Activated CD4-positive, CD25-positive, alpha-beta regulatory T cell treated with anti-CD3 and anti-CD28 coated beads, Interleukin-2, amount 50 U/mL, for 72 hours (primary cell): Measurements from ENCODE around the gene HIVEP3.
A peak's percentile ranks its signal among the peaks of the same experiment; 100 is the strongest.
"Not testable (repeated sequence)": the region's sequence is repeated elsewhere in the genome, so short reads cannot be mapped to it uniquely, and the experiment has no call there.

ENCODE experiments used
- DNase-seq: peaks from one replicate; pipeline ENCODE4 v3.0.0; 2021

HIVEP3 gene

GRCh38 chr1:41568204-41568603 lies 350.5 kb downstream of the HIVEP3 start:
- no peak for DNase-seq

GRCh38 chr1:41566969-41567368 lies 351.8 kb downstream of the HIVEP3 start:
- DNase-seq = no peak

- DNase-seq = no peak
These were observed 352.3 kb downstream of the HIVEP3 start for GRCh38 chr1:41566274-41566885.

GRCh38 chr1:41564741-41565475 lies 353.8 kb downstream of the HIVEP3 start:
- no peak for DNase-seq

- DNase-seq = no peak
These were observed 356.4 kb downstream of the HIVEP3 start for GRCh38 chr1:41562328-41562727.

- DNase-seq = no peak
These were observed 357.8 kb downstream of the HIVEP3 start for GRCh38 chr1:41560931-41561330.

GRCh38 chr1:41560496-41560895 lies 358.2 kb downstream of the HIVEP3 start:
- DNase-seq = no peak

- peak; percentile 13 for DNase-seq
These were observed 359.4 kb downstream of the HIVEP3 start for GRCh38 chr1:41559331-41559730.

- DNase-seq = peak; percentile 15
These were observed 360.0 kb downstream of the HIVEP3 start for GRCh38 chr1:41558761-41559171.

- DNase-seq = no peak
These were observed 360.8 kb downstream of the HIVEP3 start for GRCh38 chr1:41557751-41558455.

- DNase-seq = not testable (repeated sequence)
These were observed 364.0 kb downstream of the HIVEP3 start for GRCh38 chr1:41554746-41555145.

- peak; percentile 22 for DNase-seq
These were observed 370.8 kb downstream of the HIVEP3 start for GRCh38 chr1:41547781-41548560.

GRCh38 chr1:41547336-41547735 lies 371.4 kb downstream of the HIVEP3 start:
- peak; percentile 4 for DNase-seq

- DNase-seq = peak; percentile 18
These were observed 371.9 kb downstream of the HIVEP3 start for GRCh38 chr1:41546833-41547135.

GRCh38 chr1:41545996-41546832 lies 372.5 kb downstream of the HIVEP3 start:
- DNase-seq = peak; percentile 14

- DNase-seq = peak; percentile 9
These were observed 376.4 kb downstream of the HIVEP3 start for GRCh38 chr1:41542196-41542930.

GRCh38 chr1:41541592-41541952 lies 377.1 kb downstream of the HIVEP3 start:
- DNase-seq = no peak

- peak; percentile 25 for DNase-seq
These were observed 377.7 kb downstream of the HIVEP3 start for GRCh38 chr1:41540886-41541591.

- DNase-seq = peak; percentile 2
These were observed 378.7 kb downstream of the HIVEP3 start for GRCh38 chr1:41539999-41540398.

GRCh38 chr1:41539418-41539805 lies 379.3 kb downstream of the HIVEP3 start:
- DNase-seq = peak; percentile 8
